Tibial nerve (tissue), 4 donors: Measurements from ENCODE around the gene LIN52. TPM values are rescaled to one million over a fixed set of nuclear protein-coding genes. Genes with fewer than 3 reads are reported as not detected.

Experiments
- DNase-seq, 2 donors: peaks; one replicate each; pipeline ENCODE4 v3.0.0-alpha.2; 2019; ENCODE audit warnings: low spot score in 2 of 2
- H3K27ac ChIP-seq, 4 donors: fragments of 200-600 bp; sonication (generic) in 3 of 4; one replicate each; pipeline ENCODE4 v1.5.1; 2017 to 2019; ENCODE audit warnings: mild to moderate bottlenecking in 1 of 4
- H3K27me3 ChIP-seq, 2 donors: fragments of 200-600 bp; sonication (generic) in 1 of 2; one replicate each; pipeline versions ENCODE4 v1.5.1 to v1.6.0; 2017 to 2019
- H3K36me3 ChIP-seq, 3 donors: fragments of 200-600 bp; sonication (generic); one replicate each; pipeline ENCODE4 v1.5.1; 2018 to 2019
- H3K4me1 ChIP-seq, 4 donors: fragments of 200-600 bp; sonication (generic) in 3 of 4; one replicate each; pipeline ENCODE4 v1.5.1; 2017 to 2019
- H3K4me3 ChIP-seq, 4 donors: fragments of 200-600 bp; sonication (generic) in 3 of 4; one replicate each; pipeline ENCODE4 v1.5.1; 2017 to 2019; ENCODE audit warnings: mild to moderate bottlenecking in 1 of 4, moderate library complexity in 1 of 4
- H3K9me3 ChIP-seq, 4 donors: fragments of 200-600 bp; sonication (generic) in 3 of 4; one replicate each; pipeline ENCODE4 v1.5.1; 2017 to 2019
- EP300 ChIP-seq, 2 donors: sonication (generic); formaldehyde crosslinking; IDR thresholded peaks; one replicate each; pipeline ENCODE4 v1.6.1; 2017; ENCODE audit warnings: antibody characterized with exemption in 2 of 2, mild to moderate bottlenecking in 1 of 2
- POLR2A ChIP-seq, 2 donors: fragments of 450-650 bp; IDR thresholded peaks; one replicate each; pipeline ENCODE4 v1.6.1; 2017; ENCODE audit warnings: antibody characterized with exemption in 2 of 2, mild to moderate bottlenecking in 2 of 2, moderate library complexity in 2 of 2
- WGBS, 2 donors: methylation state at CpG; one replicate each; pipeline ENCODE4 v1.1.5; 2018; 5-methylcytosine and 5-hydroxymethylcytosine counted together
- total RNA-seq, 4 donors: library from RNA; depleted of rRNA; stranded (reverse); fragments of >200 nt; gene quantifications; one replicate each; pipeline ENCODE4 v1.1.0, GENCODE V29; 2016
- TF ChIP-seq, protein P1 (sequence below), 5 experiments: fragments of 200-600 bp in 3 of 5; fragments of 450-650 bp in 2 of 5; sonication (generic) in 3 of 5; IDR thresholded peaks; one replicate each; pipeline ENCODE4 v1.5.1; 2016 to 2019; ENCODE audit warnings: antibody characterized with exemption in 5 of 5, mild to moderate bottlenecking in 3 of 5, moderate library complexity in 2 of 5

Gene LIN52
- total RNA-seq, 4 donors from 2014 or later, result 10.2 to 15.7 (median 12.7) TPM

DNA sequence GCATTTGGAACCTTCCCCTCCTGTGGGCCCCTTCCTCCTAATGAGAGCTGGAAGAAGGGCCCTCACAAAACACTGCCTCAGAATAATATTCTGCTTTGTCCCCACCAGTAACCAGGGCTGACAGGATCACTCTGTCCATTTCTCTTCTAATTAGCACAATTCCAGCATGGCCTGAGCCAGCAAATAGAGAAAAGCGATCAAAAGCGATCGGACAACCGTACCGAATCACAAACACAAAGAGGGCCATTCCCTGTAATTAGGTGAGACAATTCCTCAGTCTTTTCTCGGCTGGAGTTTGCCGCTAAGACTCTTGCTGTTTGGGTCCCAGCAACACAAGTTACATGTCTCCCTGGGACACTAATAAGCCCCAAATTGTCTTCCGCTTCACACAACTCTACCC lies 118.9 kb downstream of the LIN52 start:
- no peak overlapping the region for H3K4me3 ChIP-seq
- 72 to 82% methylated on average over 8 of the region's 8 CpGs for WGBS, 2 donors
- H3K9me3 ChIP-seq, result no peaks in the 10 kb centered on the region
- no peak for DNase-seq
- TF ChIP-seq EP300 (IDR thresholded peaks at IDR 0.05) (no peak), POLR2A (IDR thresholded peaks at IDR 0.05) (no peak)
- TF ChIP-seq, protein P1, sequence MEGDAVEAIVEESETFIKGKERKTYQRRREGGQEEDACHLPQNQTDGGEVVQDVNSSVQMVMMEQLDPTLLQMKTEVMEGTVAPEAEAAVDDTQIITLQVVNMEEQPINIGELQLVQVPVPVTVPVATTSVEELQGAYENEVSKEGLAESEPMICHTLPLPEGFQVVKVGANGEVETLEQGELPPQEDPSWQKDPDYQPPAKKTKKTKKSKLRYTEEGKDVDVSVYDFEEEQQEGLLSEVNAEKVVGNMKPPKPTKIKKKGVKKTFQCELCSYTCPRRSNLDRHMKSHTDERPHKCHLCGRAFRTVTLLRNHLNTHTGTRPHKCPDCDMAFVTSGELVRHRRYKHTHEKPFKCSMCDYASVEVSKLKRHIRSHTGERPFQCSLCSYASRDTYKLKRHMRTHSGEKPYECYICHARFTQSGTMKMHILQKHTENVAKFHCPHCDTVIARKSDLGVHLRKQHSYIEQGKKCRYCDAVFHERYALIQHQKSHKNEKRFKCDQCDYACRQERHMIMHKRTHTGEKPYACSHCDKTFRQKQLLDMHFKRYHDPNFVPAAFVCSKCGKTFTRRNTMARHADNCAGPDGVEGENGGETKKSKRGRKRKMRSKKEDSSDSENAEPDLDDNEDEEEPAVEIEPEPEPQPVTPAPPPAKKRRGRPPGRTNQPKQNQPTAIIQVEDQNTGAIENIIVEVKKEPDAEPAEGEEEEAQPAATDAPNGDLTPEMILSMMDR (IDR thresholded peaks at IDR 0.05), result no peak
- H3K36me3 ChIP-seq, result peaks cover 0 to 51% (median 11%) of the 10 kb centered on the region in 3 donors
- H3K4me1 ChIP-seq, result no peaks in the 10 kb centered on the region
- no peaks in the 10 kb centered on the region for H3K27me3 ChIP-seq
- H3K27ac ChIP-seq, result no peak overlapping the region

DNA sequence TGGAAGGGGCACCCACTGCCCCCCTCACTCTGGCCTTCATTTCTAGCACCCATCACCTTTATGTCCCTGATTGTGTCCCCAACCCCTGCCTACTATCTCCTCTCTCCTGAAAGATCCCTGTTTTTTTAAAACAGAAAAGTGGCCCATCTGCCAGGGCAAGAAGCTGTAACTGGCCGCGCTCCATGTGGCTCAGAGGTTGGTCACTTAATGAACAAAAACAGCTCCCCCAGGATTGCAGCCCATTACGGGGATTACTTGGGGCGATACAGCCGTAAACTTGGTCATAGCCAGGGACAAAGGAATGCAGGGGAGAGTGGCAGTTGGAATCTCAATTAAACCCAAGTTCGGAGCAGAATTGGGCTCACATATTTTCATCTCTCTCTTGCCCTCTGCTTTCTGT lies 119.7 kb downstream of the LIN52 start:
- Histone ChIP-seq H3K27ac (no peak overlapping the region), H3K4me1 (no peaks in the 10 kb centered on the region), H3K4me3 (no peak overlapping the region), H3K9me3 (no peaks in the 10 kb centered on the region), H3K27me3 (no peaks in the 10 kb centered on the region), H3K36me3 (peaks cover 0 to 43% (median 11%) of the 10 kb centered on the region in 3 donors)
- 74 to 77% methylated on average over 6 of the region's 6 CpGs for WGBS, 2 donors
- TF ChIP-seq, protein P1 (IDR thresholded peaks at IDR 0.05), result no peak
- TF ChIP-seq EP300 (IDR thresholded peaks at IDR 0.05) (no peak), POLR2A (IDR thresholded peaks at IDR 0.05) (no peak)
- no peak for DNase-seq

DNA sequence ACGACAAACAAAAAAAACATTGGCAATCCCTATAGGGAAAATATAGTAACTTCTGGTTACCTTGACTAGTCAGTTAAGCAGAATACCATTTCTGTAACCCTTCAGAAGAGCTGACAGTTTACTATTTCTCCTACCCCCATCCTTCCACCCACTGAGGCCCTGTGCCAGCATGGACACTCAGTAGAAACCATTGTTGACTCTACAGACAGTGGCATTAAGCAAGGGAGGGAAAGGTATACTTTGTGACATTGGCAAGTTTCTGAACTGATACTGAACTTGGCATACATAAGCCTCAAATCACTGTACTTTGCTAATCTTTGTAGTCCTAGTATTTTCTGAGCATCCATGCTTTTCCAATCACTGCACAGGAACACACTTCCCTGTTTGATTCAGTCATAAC lies 121.1 kb downstream of the LIN52 start:
- no peak for DNase-seq
- Histone ChIP-seq H3K27ac (no peak overlapping the region), H3K4me1 (no peaks in the 10 kb centered on the region), H3K9me3 (no peaks in the 10 kb centered on the region), H3K36me3 (peaks cover 0 to 32% (median 7%) of the 10 kb centered on the region in 3 donors), H3K27me3 (no peaks in the 10 kb centered on the region), H3K4me3 (no peak overlapping the region)
- TF ChIP-seq, protein P1 (IDR thresholded peaks at IDR 0.05), result no peak
- TF ChIP-seq POLR2A (IDR thresholded peaks at IDR 0.05) (no peak), EP300 (IDR thresholded peaks at IDR 0.05) (no peak)
- WGBS, 2 donors, result 75 to 81% methylated on average over 1 of the region's 1 CpG

DNA sequence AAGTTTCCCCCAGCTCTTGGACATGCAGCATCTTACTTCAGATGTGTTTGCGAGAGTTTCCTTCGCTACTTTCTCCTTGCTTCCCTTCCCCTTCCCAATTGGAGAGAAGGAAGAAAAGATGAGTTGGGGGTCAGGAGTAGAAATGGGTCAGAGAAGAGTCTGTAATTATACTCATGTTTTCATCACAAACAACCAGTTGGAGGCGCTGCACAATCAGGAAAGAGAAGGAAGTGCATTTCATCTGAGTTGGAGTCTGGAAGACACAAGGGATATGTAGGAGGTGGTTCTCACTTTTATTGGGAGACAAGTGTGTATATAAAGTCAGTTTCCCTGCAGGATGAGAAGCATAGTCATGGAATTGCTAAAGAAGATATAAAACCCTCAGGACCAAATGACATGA lies 123.2 kb downstream of the LIN52 start:
- no peak for DNase-seq
- Histone ChIP-seq H3K4me3 (no peak overlapping the region), H3K4me1 (no peaks in the 10 kb centered on the region), H3K36me3 (peaks cover 0 to 16% (median 4%) of the 10 kb centered on the region in 3 donors), H3K27me3 (no peaks in the 10 kb centered on the region), H3K9me3 (no peaks in the 10 kb centered on the region), H3K27ac (no peak overlapping the region)
- TF ChIP-seq POLR2A (IDR thresholded peaks at IDR 0.05) (no peak), EP300 (IDR thresholded peaks at IDR 0.05) (no peak)
- TF ChIP-seq, protein P1 (IDR thresholded peaks at IDR 0.05), result no peak
- WGBS, 2 donors, result 74 to 79% methylated on average over 3 of the region's 3 CpGs

DNA sequence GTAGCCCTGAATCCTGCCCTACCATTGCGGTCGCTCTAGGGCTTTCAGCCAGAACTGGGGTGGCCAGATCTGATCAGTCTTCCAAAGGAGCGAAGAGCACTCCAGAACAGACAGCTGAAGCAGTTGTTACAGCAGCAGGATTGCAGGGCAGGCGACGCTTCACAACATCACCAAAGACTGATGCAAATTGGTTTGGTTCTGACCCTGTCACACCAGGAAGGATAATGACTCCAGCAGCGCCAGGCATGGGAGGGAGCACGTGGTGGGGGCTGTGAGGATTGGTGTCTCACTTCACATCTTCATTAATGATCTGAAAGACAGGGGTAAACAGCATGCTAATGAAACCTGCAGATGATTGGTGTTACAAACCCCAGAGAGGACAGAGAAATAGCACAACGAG lies 123.9 kb downstream of the LIN52 start:
- Histone ChIP-seq H3K27ac (no peak overlapping the region), H3K4me3 (no peak overlapping the region), H3K27me3 (no peaks in the 10 kb centered on the region), H3K36me3 (peaks cover 0 to 9% (median 0%) of the 10 kb centered on the region in 3 donors), H3K4me1 (no peaks in the 10 kb centered on the region), H3K9me3 (no peaks in the 10 kb centered on the region)
- no peak for DNase-seq
- 60 to 67% methylated on average over 8 of the region's 8 CpGs for WGBS, 2 donors
- TF ChIP-seq EP300 (IDR thresholded peaks at IDR 0.05), result no peak
- TF ChIP-seq POLR2A (IDR thresholded peaks at IDR 0.05), result no peak
- TF ChIP-seq, protein P1 (IDR thresholded peaks at IDR 0.05), result no peak
